NCI-H2196 (cell line): ENCODE results near the gene ABCC1.
"Not testable (repeated sequence)": the region's sequence is repeated elsewhere in the genome, so short reads cannot be mapped to it uniquely, and the experiment has no call there.

Experiments
- DNase-seq: peaks from one replicate; lab custom pipeline; 2025; ENCODE audit not compliant: unreplicated experiment; lab: John Stamatoyannopoulos, UW

The ABCC1 gene

DNA sequence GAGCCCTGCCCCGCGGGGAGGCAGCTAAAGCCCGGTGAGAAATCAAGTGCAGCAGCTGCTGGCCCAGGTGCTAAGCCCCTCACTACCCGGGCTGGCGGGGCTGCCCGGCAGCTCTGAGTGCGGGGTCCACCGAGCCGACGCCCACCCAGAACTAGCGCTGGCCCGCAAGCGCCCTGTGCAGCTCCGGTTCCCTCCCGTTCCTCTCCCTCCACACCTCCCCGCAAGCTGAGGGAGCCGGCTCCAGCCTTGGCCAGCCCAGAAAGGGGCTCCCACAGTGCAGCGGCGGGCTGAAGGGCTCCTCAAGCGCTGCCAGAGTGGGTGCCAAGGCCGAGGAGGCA is 155.4 kb downstream of the ABCC1 start:
- DNase-seq = not testable (repeated sequence)

GRCh38 chr16:16105646-16106045 is 156.2 kb downstream of the ABCC1 start:
- DNase-seq = no peak

GRCh38 chr16:16106466-16106865 is 157.1 kb downstream of the ABCC1 start:
- DNase-seq = no peak

DNA sequence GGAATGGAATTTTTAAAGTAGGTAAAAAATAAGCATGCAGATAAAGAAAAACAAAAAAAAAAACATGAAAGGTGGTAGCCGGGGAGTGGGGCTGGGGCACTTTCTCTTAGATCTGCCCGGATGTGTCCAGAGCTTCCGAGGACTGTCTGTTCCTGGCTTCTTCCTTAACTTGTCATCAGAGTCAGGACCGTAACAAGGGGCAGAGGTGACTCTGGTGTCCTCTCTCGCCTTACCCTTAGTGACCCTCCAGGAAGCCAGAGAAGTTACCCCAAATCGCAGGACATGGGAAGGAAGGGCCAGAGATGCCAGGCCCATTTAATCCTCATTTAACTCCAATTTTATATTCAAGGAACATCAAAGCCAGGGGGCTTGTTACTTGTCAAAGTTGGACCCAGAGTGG is 158.4 kb downstream of the ABCC1 start:
- DNase-seq = no peak

DNA sequence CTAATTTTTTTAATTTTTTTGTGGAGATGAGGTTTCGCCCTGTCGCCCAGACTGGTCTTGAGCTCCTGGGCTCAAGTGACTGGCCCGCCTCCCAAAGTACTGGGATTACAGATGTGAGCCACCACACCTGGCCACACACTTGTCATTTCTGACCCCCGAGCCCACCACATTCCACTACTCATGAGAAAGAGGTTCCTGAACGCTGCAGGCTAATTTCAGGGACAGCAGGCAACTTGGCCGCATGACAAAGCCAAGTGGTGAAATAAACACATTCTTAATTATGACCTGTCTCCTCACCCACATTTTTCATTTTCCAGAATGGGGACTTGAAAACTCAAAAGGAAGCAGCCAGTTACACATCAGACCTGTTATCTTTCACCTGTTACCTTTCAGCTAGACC is 159.3 kb downstream of the ABCC1 start:
- no peak for DNase-seq

GRCh38 chr16:16109453-16110110 is 160.2 kb downstream of the ABCC1 start:
- no peak for DNase-seq

DNA sequence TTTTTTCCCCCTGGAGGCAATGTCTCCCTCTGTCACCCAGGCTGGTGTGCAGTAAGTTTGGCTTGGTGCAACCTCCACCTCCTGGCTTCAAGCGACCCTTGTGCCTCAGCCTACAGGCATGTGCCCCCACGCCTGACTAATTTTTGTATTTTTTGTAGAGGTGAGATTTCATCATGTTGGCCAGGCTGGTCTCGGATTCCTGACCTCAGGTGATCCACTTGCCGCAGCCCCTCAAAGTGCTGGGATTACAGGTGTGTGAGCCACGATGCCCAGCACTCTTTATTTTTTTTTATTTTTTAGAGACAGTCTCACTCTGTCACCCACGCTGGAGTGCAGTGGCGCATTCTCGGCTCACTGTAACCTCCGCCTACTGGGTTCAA is 160.7 kb downstream of the ABCC1 start:
- no peak for DNase-seq

DNA sequence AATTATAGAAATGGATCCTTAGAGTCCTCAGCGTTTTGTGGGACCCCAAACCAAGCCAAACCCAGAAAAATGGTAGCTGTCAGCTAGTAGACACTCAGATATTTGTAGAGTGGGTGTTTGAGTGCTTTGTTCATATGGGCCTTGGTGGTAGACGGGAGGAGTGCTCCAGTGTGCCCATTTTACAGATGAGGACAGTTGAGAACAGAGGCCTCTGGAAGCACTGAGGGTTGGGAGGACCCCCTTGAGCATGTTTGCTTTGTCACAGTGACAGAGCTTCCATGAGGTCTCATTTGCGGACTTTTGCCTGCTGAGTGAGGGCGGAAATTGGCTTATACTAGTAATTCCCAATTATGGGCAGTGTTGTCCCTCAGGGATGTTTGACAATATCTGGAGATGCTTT is 162.2 kb downstream of the ABCC1 start:
- DNase-seq = no peak

DNA sequence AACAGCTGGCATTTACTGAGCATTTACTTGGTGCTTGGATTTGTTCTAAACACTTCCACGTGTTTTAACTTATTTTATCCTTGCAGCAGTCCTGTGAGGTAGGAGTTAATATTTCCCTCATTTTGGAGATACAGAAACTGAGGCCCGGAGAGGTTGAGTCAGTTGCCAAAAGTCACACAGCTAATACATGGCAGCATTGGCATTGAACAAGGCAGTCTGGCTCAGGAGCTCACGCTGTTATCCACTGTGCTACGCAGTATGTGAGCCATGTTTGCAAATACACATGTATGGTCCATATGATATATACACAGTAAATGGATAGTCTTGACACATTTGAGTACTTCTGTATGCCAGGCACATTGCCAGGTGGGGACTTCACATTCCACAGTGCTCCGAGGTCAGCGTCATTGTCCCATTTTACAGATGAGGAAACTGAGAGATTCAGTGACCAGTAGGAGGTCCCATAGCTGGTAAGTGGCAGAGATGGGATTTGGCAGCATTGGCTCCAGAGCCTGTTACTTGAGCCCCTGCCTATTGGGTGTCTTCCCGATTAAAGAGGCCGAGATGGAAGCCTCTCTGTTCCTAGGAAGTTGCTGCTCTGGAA is 163.1 kb downstream of the ABCC1 start:
- DNase-seq = no peak

GRCh38 chr16:16113076-16113475 is 163.7 kb downstream of the ABCC1 start:
- no peak for DNase-seq

DNA sequence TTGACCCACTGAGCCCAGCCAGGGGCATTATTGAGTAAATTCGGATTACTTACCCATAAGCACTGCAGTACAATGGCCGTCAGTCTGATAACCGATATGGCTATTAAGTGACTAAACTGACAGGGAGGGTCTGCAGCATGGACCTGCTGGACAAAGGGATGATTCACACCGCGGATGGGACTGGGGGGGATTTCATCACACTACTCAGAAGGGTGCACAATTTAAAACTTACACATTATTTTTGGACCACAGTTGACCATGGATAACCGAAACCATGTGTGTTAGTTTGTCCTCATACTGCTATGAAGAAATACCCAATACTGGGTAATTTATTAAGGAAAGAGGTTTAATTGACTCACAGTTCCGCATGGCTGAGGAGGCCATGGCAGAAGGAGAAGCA is 167.4 kb downstream of the ABCC1 start:
- no peak for DNase-seq

DNA sequence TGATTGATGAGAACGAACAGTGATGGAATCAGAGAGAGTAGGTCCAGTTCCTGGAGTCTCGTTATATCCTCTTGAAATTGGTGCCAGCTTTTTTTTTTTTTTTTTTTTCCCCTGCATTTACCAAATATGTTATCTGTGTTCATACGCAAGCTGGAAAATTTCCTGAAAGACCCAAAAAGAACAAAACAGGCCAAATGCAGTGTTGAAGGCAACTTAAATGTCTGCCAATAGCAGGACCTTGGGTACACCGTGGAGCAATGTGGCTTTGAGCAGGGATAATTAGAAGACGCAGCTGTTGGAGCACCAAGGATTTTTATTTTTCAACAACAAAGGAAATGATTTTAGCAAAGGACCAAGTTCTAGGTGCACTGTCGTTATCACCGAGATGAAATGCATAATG is 168.9 kb downstream of the ABCC1 start:
- no peak for DNase-seq

- peak; percentile 91 for DNase-seq
These were observed 170.6 kb downstream of the ABCC1 start for GRCh38 chr16:16120044-16120381.

- peak; percentile 91 for DNase-seq
These were observed 171.2 kb downstream of the ABCC1 start for GRCh38 chr16:16120382-16121184.

DNA sequence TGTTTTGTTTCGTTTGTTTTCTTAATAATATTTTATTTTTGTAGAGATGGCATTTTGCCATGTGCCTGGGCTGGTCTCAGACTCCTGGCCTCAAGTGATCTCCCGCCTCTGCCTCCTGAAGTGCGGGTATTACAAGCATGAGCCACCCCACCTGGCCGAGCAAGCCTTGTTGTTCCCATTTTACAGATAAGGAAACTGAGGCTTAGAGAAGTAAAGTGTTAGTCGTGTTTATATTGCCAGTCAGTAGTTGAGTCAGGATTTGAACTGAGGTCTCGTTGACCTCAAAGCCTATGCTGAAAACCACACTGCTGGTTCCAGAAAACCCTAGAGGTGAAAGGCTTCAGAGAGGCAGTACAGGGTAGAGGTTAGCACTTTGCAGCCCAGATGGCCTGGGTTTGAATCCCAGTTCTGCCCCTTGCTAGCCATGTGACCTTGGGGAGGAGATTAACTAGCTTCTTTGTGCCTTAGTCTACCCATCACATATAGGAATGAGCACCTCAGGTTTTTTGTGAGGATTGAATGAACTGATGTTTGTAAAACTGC is 171.8 kb downstream of the ABCC1 start:
- no peak for DNase-seq

DNA sequence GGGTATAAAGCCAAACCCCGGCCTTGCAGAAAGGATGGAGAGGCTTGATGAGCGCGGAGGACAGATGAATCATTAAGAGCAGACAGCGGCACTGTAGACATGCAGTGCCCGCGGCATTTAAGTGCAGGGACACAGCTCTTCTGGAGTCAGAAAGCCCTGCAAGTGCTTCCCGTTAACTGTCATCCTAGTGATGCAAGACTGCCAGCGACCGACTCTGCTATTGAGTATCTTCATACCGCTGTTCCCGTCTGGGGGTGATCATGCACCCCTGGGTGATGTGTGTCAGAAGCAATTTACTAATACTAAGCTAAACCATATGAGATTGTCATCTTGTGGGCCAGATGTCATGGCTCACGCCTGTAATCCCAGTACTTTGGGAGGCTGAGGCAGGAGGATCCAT is 172.8 kb downstream of the ABCC1 start:
- no peak for DNase-seq

- no peak for DNase-seq
These were observed 175.0 kb downstream of the ABCC1 start for GRCh38 chr16:16124438-16124837.

DNA sequence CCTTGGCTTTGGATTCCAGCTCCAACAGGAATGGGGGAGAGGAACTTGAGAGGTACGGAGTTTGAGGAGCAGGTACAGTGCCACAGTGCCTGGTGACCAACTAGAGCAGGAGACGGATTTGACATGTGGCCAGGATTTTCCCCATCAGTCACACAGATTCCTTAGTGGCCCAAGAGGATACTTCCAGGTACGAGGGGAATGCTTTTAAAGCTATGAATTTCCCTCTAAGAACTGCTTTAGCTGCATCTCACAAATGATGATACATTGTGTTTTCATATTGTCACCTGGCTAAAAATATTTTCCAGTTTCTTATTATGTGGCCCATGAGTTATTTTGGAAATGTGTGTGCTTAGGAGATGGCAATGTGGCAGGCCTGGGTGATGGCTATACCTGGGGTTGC is 175.6 kb downstream of the ABCC1 start:
- DNase-seq = no peak

- no peak for DNase-seq
These were observed 177.5 kb downstream of the ABCC1 start for GRCh38 chr16:16126896-16127295.

- DNase-seq = peak; percentile 80
These were observed 178.2 kb downstream of the ABCC1 start for GRCh38 chr16:16127469-16128116.

DNA sequence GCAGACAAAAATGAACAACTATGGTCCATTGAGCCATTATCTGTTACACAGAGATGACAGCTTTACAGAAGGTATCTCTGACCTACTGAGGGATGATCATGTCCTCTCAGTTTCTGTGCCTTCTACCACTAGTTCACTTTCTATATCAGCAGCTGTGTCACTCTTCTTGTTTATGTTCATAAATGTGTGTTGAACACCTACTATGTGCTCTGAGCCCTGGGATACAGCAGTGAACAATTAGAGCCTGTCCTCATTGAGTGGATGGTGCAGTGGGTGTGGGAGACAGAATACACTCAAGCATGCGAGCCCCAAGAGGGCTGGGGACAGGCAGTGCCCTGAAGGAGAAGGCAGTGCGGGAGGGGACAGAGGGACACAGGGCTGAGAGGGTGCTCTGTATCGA is 181.8 kb downstream of the ABCC1 start:
- no peak for DNase-seq

DNA sequence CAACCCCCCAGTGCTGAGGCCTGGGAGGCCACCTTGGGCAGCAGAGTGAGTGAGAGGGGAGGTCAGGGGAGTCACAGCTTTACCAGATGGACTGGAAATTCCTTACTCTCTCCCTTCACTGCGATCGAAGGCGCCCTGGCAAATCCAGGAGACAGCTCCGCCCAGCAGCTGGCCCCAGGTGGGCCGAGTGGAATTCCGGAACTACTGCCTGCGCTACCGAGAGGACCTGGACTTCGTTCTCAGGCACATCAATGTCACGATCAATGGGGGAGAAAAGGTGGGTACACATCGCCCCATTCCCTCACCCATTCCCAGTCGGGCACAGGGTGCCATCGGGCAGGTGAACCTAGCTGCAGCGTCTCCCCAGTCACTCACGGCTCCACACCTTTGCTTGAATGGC is 182.2 kb downstream of the ABCC1 start:
- no peak for DNase-seq
